ENCODE results near the gene SLC35B1. TPM values are rescaled to one million over a fixed set of nuclear protein-coding genes. Genes with fewer than 3 reads are reported as not detected.

Gene SLC35B1
- total RNA-seq, 4 donors from 2014 or later, result 23.5 to 73.3 (median 56.2) TPM

- in situ Hi-C loops (cut with MboI; ENCODE audit: low pct_ligation_motif_present in 1 of 4, low pct_unique_long_range_greater_than_20kb in 1 of 4, low sequenced_read_pairs in 3 of 4), result no loop called here
- TF ChIP-seq POLR2AphosphoS5 (IDR thresholded peaks at IDR 0.05), result no peak
- Histone ChIP-seq H3K36me3 (no peaks in the 10 kb centered on the region), H3K4me1 (peaks cover 8 to 55% (median 39%) of the 10 kb centered on the region in 4 donors), H3K27ac (peak overlapping the region; percentile 33 to 92 (median 60)), H3K9me3 (no peaks in the 10 kb centered on the region), H3K27me3 (no peaks in the 10 kb centered on the region), H3K4me3 (no peak overlapping the region)
- intact Hi-C loops (cut with DNase I; ENCODE audit: low total_unique reads), result no loop called here
- no peak for DNase-seq
- WGBS, 2 donors (ENCODE audit: low coverage in 1 of 2), result 58 to 82% methylated on average over 4 of the region's 4 CpGs
Measured at GRCh38 chr17:49670641-49671040, 37.1 kb downstream of the SLC35B1 start.

GRCh38 chr17:49670002-49670401, 37.8 kb downstream of the SLC35B1 start:
- H3K9me3 ChIP-seq, result no peaks in the 10 kb centered on the region
- H3K27ac ChIP-seq, result peak overlapping the region; percentile 33 to 92 (median 60)
- H3K4me1 ChIP-seq, result peaks cover 1 to 51% (median 33%) of the 10 kb centered on the region in 4 donors
- H3K27me3 ChIP-seq, result no peaks in the 10 kb centered on the region
- no peak overlapping the region for H3K4me3 ChIP-seq
- TF ChIP-seq EP300 (IDR thresholded peaks at IDR 0.05; ENCODE audit: low read depth) (no peak), POLR2AphosphoS5 (IDR thresholded peaks at IDR 0.05) (no peak), POLR2A (IDR thresholded peaks at IDR 0.05) (no peak), CTCF (IDR thresholded peaks at IDR 0.05) (no peak)
- no peak for DNase-seq
- WGBS, 2 donors (ENCODE audit: low coverage in 1 of 2), result 44 to 59% methylated on average over 1 of the region's 1 CpG
- in situ Hi-C loops (cut with MboI; ENCODE audit: low pct_ligation_motif_present in 1 of 4, low pct_unique_long_range_greater_than_20kb in 1 of 4, low sequenced_read_pairs in 3 of 4) (no loop called here), intact Hi-C loops (cut with DNase I; ENCODE audit: low total_unique reads) (no loop called here)
- H3K36me3 ChIP-seq, result no peaks in the 10 kb centered on the region

- Histone ChIP-seq H3K27ac (peak overlapping the region in 2 of 4 donors; percentile 19 to 35), H3K9me3 (no peaks in the 10 kb centered on the region), H3K36me3 (no peaks in the 10 kb centered on the region), H3K4me3 (no peak overlapping the region), H3K27me3 (no peaks in the 10 kb centered on the region), H3K4me1 (peaks cover 4 to 55% (median 35%) of the 10 kb centered on the region in 4 donors)
- intact Hi-C loops (cut with DNase I; ENCODE audit: low total_unique reads), result no loop called here
- no peak for TF ChIP-seq POLR2A (IDR thresholded peaks at IDR 0.05)
- in situ Hi-C loops (cut with MboI; ENCODE audit: low pct_ligation_motif_present in 1 of 4, low pct_unique_long_range_greater_than_20kb in 1 of 4, low sequenced_read_pairs in 3 of 4), result no loop called here
- DNase-seq, result no peak
- 88 to 89% methylated on average over 2 of the region's 2 CpGs for WGBS, 2 donors (ENCODE audit: low coverage in 1 of 2)
Measured at GRCh38 chr17:49667854-49668253, 39.9 kb downstream of the SLC35B1 start.

GRCh38 chr17:49664706-49665211, 43.0 kb downstream of the SLC35B1 start:
- 49 to 62% methylated on average over 3 of the region's 3 CpGs for WGBS, 2 donors (ENCODE audit: low coverage in 1 of 2)
- peak overlapping the region; percentile 44 to 71 (median 68) for H3K27ac ChIP-seq
- no peaks in the 10 kb centered on the region for H3K9me3 ChIP-seq
- H3K4me1 ChIP-seq, result peaks cover 4 to 39% (median 26%) of the 10 kb centered on the region in 4 donors
- H3K27me3 ChIP-seq, result no peaks in the 10 kb centered on the region
- H3K4me3 ChIP-seq, result no peak overlapping the region
- no peaks in the 10 kb centered on the region for H3K36me3 ChIP-seq
- in situ Hi-C loops (cut with MboI; ENCODE audit: low pct_ligation_motif_present in 1 of 4, low pct_unique_long_range_greater_than_20kb in 1 of 4, low sequenced_read_pairs in 3 of 4), result no loop called here
- no peak for DNase-seq
- intact Hi-C loops (cut with DNase I; ENCODE audit: low total_unique reads), result no loop called here
- no peak for TF ChIP-seq POLR2A (IDR thresholded peaks at IDR 0.05)
- no peak for TF ChIP-seq CTCF (IDR thresholded peaks at IDR 0.05)
- TF ChIP-seq POLR2AphosphoS5 (IDR thresholded peaks at IDR 0.05), result no peak
- no peak for TF ChIP-seq EP300 (IDR thresholded peaks at IDR 0.05; ENCODE audit: low read depth)

GRCh38 chr17:49659661-49660382, 47.9 kb downstream of the SLC35B1 start:
- no peak for TF ChIP-seq EP300 (IDR thresholded peaks at IDR 0.05; ENCODE audit: low read depth)
- no peak for TF ChIP-seq POLR2AphosphoS5 (IDR thresholded peaks at IDR 0.05)
- TF ChIP-seq CTCF (IDR thresholded peaks at IDR 0.05), result no peak
- no peak for TF ChIP-seq POLR2A (IDR thresholded peaks at IDR 0.05)
- Histone ChIP-seq H3K27ac (no peak overlapping the region), H3K27me3 (no peaks in the 10 kb centered on the region), H3K4me3 (no peak overlapping the region), H3K9me3 (no peaks in the 10 kb centered on the region), H3K4me1 (peaks cover 3 to 47% (median 25%) of the 10 kb centered on the region in 4 donors), H3K36me3 (no peaks in the 10 kb centered on the region)
- WGBS, 2 donors (ENCODE audit: low coverage in 1 of 2), result 93 to 94% methylated on average over 3 of the region's 3 CpGs
- intact Hi-C loops (cut with DNase I; ENCODE audit: low total_unique reads), result no loop called here
- in situ Hi-C loops (cut with MboI; ENCODE audit: low pct_ligation_motif_present in 1 of 4, low pct_unique_long_range_greater_than_20kb in 1 of 4, low sequenced_read_pairs in 3 of 4), result no loop called here
- DNase-seq, result no peak
